ENCODE measurements around the gene TACR3. TPM values are rescaled to one million over a fixed set of nuclear protein-coding genes. Genes with fewer than 3 reads are reported as not detected.

The TACR3 gene
- total RNA-seq, result not detected in 2 replicates

GRCh38 chr4:103719830-103720207 lies at the start of gene TACR3:
TSS of gene TACR3 (minus strand) at chr4:103719985. CDS start at chr4:103719675, 310 bp downstream.

All from smooth muscle cell of bladder (primary cell).